HCT116 (cell line): Measurements from ENCODE around the gene BIN2.

Experiments
- CTCF ChIP-seq, 3 experiments: fragments of 200-600 bp in 1 of 3; sonication (generic) in 1 of 3; IDR thresholded peaks in 2 of 3; conservative IDR thresholded peaks in 1 of 3; 2 replicates each; pipeline ENCODE4 v1.5.1; 2012 to 2017; ENCODE audit warnings: low read depth in 2 of 3, low read length in 2 of 3, antibody characterized with exemption in 1 of 3, borderline replicate concordance in 1 of 3, control low read depth in 1 of 3, mild to moderate bottlenecking in 1 of 3, mixed read lengths in 1 of 3, mixed run types in 1 of 3, moderate library complexity in 1 of 3; ENCODE audit not compliant: insufficient read depth in 1 of 3
- ELF1 ChIP-seq: IDR thresholded peaks from 2 replicates; pipeline ENCODE4 v1.6.1; 2012; ENCODE audit warnings: low read depth, borderline replicate concordance
- EZH2 ChIP-seq: fragments of 200-600 bp; sonication (generic); IDR thresholded peaks from 2 replicates; pipeline ENCODE4 v1.6.1; 2017; ENCODE audit warnings: antibody characterized with exemption, mixed run types
- EZH2phosphoT487 ChIP-seq: fragments of 200-600 bp; IDR thresholded peaks from 2 replicates; pipeline ENCODE4 v1.6.1; 2018; ENCODE audit warnings: antibody characterized with exemption, borderline replicate concordance
- POLR2A ChIP-seq: IDR thresholded peaks from 2 replicates; pipeline ENCODE4 v1.7.0; 2011; ENCODE audit warnings: borderline replicate concordance; ENCODE audit not compliant: insufficient read depth, insufficient read length; ENCODE audit errors: extremely low read depth
- POLR2AphosphoS5 ChIP-seq: IDR thresholded peaks from 2 replicates; pipeline ENCODE4 v1.6.1; 2011; ENCODE audit warnings: mild to moderate bottlenecking, low read depth, low read length, moderate library complexity
- SP1 ChIP-seq: IDR thresholded peaks from 2 replicates; pipeline ENCODE4 v1.6.1; 2012; ENCODE audit warnings: low read depth
- SRF ChIP-seq: IDR thresholded peaks from 2 replicates; pipeline ENCODE4 v1.6.1; 2012; ENCODE audit warnings: low read depth
- TF ChIP-seq, protein P1 (sequence below): IDR thresholded peaks from 2 replicates; pipeline ENCODE4 v1.6.1; 2012

DNA sequence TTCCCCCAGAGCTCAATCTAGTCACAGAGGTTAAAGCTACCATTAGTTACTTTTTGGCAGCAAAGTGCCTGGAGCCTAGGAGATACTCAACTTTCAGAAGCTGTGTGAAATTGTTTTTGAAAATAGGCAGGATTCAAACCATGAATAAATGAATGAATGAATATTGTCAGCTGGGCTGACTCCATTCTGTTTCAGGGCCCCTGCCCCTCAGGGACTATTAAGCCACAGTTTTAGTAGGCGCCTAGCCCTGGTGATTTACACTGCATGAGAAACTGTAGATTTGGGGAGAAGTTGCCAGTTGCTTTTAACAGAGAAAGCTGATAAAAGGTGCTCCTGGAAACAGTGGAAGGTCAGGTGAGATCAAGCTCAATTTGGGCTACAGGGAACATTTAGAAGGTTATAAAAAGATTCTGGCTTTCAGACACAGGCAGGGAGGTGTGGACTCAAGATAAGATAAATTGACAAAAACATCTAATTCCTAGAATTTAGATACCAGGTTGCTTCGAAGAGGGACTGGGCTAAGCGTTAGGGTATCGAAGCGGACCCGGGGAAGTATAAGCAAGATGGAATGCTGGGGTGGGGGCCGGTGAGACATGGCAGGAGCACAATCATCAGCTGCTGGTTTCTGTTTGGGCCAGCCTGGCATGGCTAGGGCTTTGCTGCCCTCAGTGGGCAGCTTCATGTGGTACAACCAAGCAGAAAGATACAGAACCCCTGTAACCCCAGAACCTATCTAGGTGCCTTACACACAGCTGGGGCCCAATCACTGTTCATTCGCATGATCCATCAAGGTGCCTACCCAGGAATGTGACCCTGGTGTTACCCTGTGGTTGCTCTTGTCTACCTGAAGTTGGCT, 37.4 kb upstream of the BIN2 start:
- no peak for TF ChIP-seq CTCF (IDR thresholded peaks at IDR 0.05 in 2 of 3, conservative IDR thresholded peaks at IDR 0.05 in 1 of 3; ENCODE audit: borderline replicate concordance in 1 of 3, insufficient read depth in 1 of 3, low read depth in 2 of 3, low read length in 2 of 3)
- no peak for TF ChIP-seq POLR2A
- no peak for TF ChIP-seq ELF1
- no peak for TF ChIP-seq POLR2AphosphoS5
- TF ChIP-seq SRF = no peak
- no peak for TF ChIP-seq SP1
- TF ChIP-seq, protein P1, sequence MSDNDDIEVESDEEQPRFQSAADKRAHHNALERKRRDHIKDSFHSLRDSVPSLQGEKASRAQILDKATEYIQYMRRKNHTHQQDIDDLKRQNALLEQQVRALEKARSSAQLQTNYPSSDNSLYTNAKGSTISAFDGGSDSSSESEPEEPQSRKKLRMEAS = no peak
- no peak for TF ChIP-seq EZH2
- no peak for TF ChIP-seq EZH2phosphoT487
